GM23338 (cell line): Measurements from ENCODE around the gene CCDC91. TPM values are rescaled to one million over a fixed set of nuclear protein-coding genes. Genes with fewer than 3 reads are reported as not detected.

Source experiments
- ATAC-seq: fragments of 200-7000 bp; cut with Tn5 transposase; 3 replicates; pipeline ENCODE4 v1.9.1; 2020
- DNase-seq: peaks from one replicate; pipeline ENCODE4 v3.0.0-alpha.2; 2015; ENCODE audit warnings: low spot score
- H2AFZ ChIP-seq: fragments of 200-600 bp; sonication (generic); 2 replicates; pipeline ENCODE4 v1.8.0; 2016; ENCODE audit warnings: antibody characterized with exemption, mild to moderate bottlenecking, moderate library complexity
- H3F3A ChIP-seq: fragments of 200-600 bp; sonication (generic); replicated peaks from 2 replicates; pipeline ENCODE4 v1.8.0; 2017; ENCODE audit warnings: antibody characterized with exemption, mixed run types, low read depth
- H3K27ac ChIP-seq: fragments of 200-600 bp; sonication (generic); 2 replicates; pipeline ENCODE4 v1.6.1; 2016; ENCODE audit warnings: low read depth
- H3K27me3 ChIP-seq: fragments of 200-600 bp; sonication (generic); 2 replicates; pipeline ENCODE4 v1.8.0; 2016; ENCODE audit warnings: mild to moderate bottlenecking, mixed run types, moderate library complexity; ENCODE audit not compliant: insufficient read depth
- H3K36me3 ChIP-seq: fragments of 200-600 bp; sonication (generic); 2 replicates; pipeline ENCODE4 v1.8.0; 2016; ENCODE audit warnings: mild to moderate bottlenecking; ENCODE audit not compliant: insufficient read depth
- H3K4me1 ChIP-seq: fragments of 200-600 bp; sonication (generic); 2 replicates; pipeline ENCODE4 v1.8.0; 2016; ENCODE audit warnings: mild to moderate bottlenecking, moderate library complexity; ENCODE audit not compliant: insufficient read depth
- H3K4me2 ChIP-seq: fragments of 200-600 bp; sonication (generic); 2 replicates; pipeline ENCODE4 v1.7.1; 2017; ENCODE audit warnings: mixed run types
- H3K4me3 ChIP-seq: fragments of 200-600 bp; sonication (generic); 2 replicates; pipeline ENCODE4 v1.6.1; 2016; ENCODE audit warnings: mixed run types
- H3K79me2 ChIP-seq: fragments of 200-600 bp; sonication (generic); replicated peaks from 2 replicates; pipeline ENCODE4 v1.8.0; 2017; ENCODE audit warnings: mild to moderate bottlenecking; ENCODE audit not compliant: insufficient read depth
- H3K9me2 ChIP-seq: fragments of 200-600 bp; sonication (generic); 2 replicates; pipeline ENCODE4 v1.8.0; 2017; ENCODE audit not compliant: insufficient read depth
- H4K20me1 ChIP-seq: fragments of 200-600 bp; sonication (generic); replicated peaks from 2 replicates; pipeline ENCODE4 v1.8.0; 2017; ENCODE audit warnings: mild to moderate bottlenecking; ENCODE audit not compliant: insufficient read depth
- H3K27ac Mint-ChIP-seq: 2 replicates; pipeline ENCODE4 v1.8.0; 2020; ENCODE audit warnings: inconsistent platforms, mild to moderate bottlenecking, moderate library complexity, mixed read lengths
- H3K27me3 Mint-ChIP-seq: 3 replicates; pipeline ENCODE4 v1.8.0; 2022; ENCODE audit warnings: low read depth, mild to moderate bottlenecking, moderate library complexity, mixed read lengths, inconsistent platforms; ENCODE audit not compliant: insufficient read depth, poor library complexity
- H3K36me3 Mint-ChIP-seq: 3 replicates; pipeline ENCODE4 v1.8.0; 2021; ENCODE audit warnings: low read depth, mild to moderate bottlenecking, inconsistent platforms, moderate library complexity, mixed read lengths
- H3K4me1 Mint-ChIP-seq: 3 replicates; pipeline ENCODE4 v1.8.0; 2020; ENCODE audit warnings: mild to moderate bottlenecking, inconsistent platforms, mixed read lengths
- H3K4me3 Mint-ChIP-seq: 3 replicates; pipeline ENCODE4 v1.8.0; 2021; ENCODE audit warnings: moderate library complexity, mild to moderate bottlenecking, inconsistent platforms, mixed read lengths
- H3K9me3 Mint-ChIP-seq: 3 replicates; pipeline ENCODE4 v1.8.0; 2020; ENCODE audit warnings: moderate library complexity, mild to moderate bottlenecking, inconsistent platforms, mixed read lengths
- CREB1 ChIP-seq: fragments of 250-450 bp; sonication (Bioruptor Pico); IDR thresholded peaks from 2 replicates; pipeline ENCODE4 v1.5.0; 2020; ENCODE audit warnings: low read depth, mild to moderate bottlenecking, moderate library complexity
- EZH2 ChIP-seq: fragments of 200-600 bp; sonication (generic); IDR thresholded peaks from one replicate; pipeline ENCODE4 v1.8.0; 2017; ENCODE audit warnings: antibody characterized with exemption, mild to moderate bottlenecking, low read depth; ENCODE audit not compliant: unreplicated experiment
- EZH2phosphoT487 ChIP-seq: fragments of 200-600 bp; sonication (generic); IDR thresholded peaks from one replicate; pipeline ENCODE4 v1.8.1; 2018; ENCODE audit warnings: antibody characterized with exemption; ENCODE audit not compliant: unreplicated experiment
- JUNB ChIP-seq: IDR thresholded peaks from one replicate; pipeline ENCODE4 v1.6.1; 2016; ENCODE audit warnings: antibody characterized with exemption; ENCODE audit not compliant: unreplicated experiment
- NANOG ChIP-seq: IDR thresholded peaks from 2 replicates; pipeline ENCODE4 v1.6.1; 2016; ENCODE audit warnings: antibody characterized with exemption, borderline replicate concordance
- POLR2AphosphoS5 ChIP-seq: IDR thresholded peaks from 2 replicates; pipeline ENCODE4 v1.6.1; 2016; ENCODE audit warnings: antibody characterized with exemption, low read depth
- REST ChIP-seq: IDR thresholded peaks from one replicate; pipeline ENCODE4 v1.6.1; 2018; ENCODE audit warnings: antibody characterized with exemption; ENCODE audit not compliant: unreplicated experiment
- ZNF462 ChIP-seq: fragments of 250-450 bp; sonication (Bioruptor Pico); IDR thresholded peaks from 2 replicates; pipeline ENCODE4 v1.5.0; 2020; ENCODE audit warnings: mild to moderate bottlenecking, moderate library complexity
- polyA plus RNA-seq: library from polyadenylated mRNA; unstranded; fragments of >200 nt; fragmentation: Nextera tagmentation; extraction: Ambion mirVana; gene quantifications from 2 replicates; pipeline ENCODE4 v1.2.1, GENCODE V29; 2016
- total RNA-seq: library from RNA; depleted of rRNA; stranded (reverse); fragments of >200 nt; shearing (Covaris generic); gene quantifications from 2 replicates; pipeline ENCODE4 v1.2.3, GENCODE V29; 2014

CCDC91 gene
- total and polyA plus RNA-seq, 2 experiments from 2014 or later = 24.7 to 48.7 TPM

- Histone ChIP-seq H3K4me1 (no peaks in the 10 kb centered on the region), H3F3A (no peaks in the 10 kb centered on the region), H3K4me3 (no peak overlapping the region), H3K9me2 (0 out of 2 replicates have a peak, but pooled peaks cover 2% of the 10 kb centered on the region), H4K20me1 (no peaks in the 10 kb centered on the region), H2AFZ (no peak overlapping the region), H3K27ac (no peak overlapping the region), H3K79me2 (no peaks in the 10 kb centered on the region), H3K4me2 (no peak overlapping the region), H3K27me3 (no peaks in the 10 kb centered on the region), H3K36me3 (no peaks in the 10 kb centered on the region)
- Mint-ChIP-seq H3K9me3 (peaks cover 4% of the 10 kb centered on the region; the same call in 1 of the 3 replicates), H3K4me3 (no peak overlapping the region), H3K4me1 (no peaks in the 10 kb centered on the region), H3K36me3 (no peaks in the 10 kb centered on the region), H3K27ac (no peak overlapping the region), H3K27me3 (peaks cover 2% of the 10 kb centered on the region)
- TF ChIP-seq REST (no peak), CREB1 (no peak), ZNF462 (CRISPR knock-in tag) (no peak), EZH2 (no peak), NANOG (no peak), JUNB (no peak), EZH2phosphoT487 (no peak), POLR2AphosphoS5 (no peak)
- no peak for DNase-seq
- ATAC-seq = no peak
These were observed 11.5 kb upstream of the CCDC91 start for GRCh38 chr12:28178775-28179174.
